WTC11 (cell line): Measurements from ENCODE around the gene MUC4.

Experiments
- AFF4 ChIP-seq: sonication (generic); formaldehyde crosslinking; IDR thresholded peaks from 2 replicates; pipeline ENCODE4 v1.8.1; 2023; ENCODE audit warnings: mild to moderate bottlenecking, missing genetic modification reagents, borderline replicate concordance
- CTCF ChIP-seq: fragments of 200-600 bp; IDR thresholded peaks from 2 replicates; pipeline ENCODE4 v1.8.0; 2022; ENCODE audit warnings: antibody characterized with exemption
- ELF4 ChIP-seq: sonication (generic); formaldehyde crosslinking; IDR thresholded peaks from 2 replicates; pipeline ENCODE4 v1.8.1; 2022; ENCODE audit warnings: low read depth, mild to moderate bottlenecking, moderate library complexity, missing genetic modification reagents
- ESRRA ChIP-seq: sonication (generic); formaldehyde crosslinking; IDR thresholded peaks from 2 replicates; pipeline ENCODE4 v1.8.1; 2022; ENCODE audit warnings: mild to moderate bottlenecking, missing genetic modification reagents, borderline replicate concordance
- FOXK1 ChIP-seq: sonication (generic); formaldehyde crosslinking; IDR thresholded peaks from 2 replicates; pipeline ENCODE4 v1.8.0; 2022; ENCODE audit warnings: mild to moderate bottlenecking, moderate library complexity, missing genetic modification reagents
- MAX ChIP-seq: sonication (generic); formaldehyde crosslinking; IDR thresholded peaks from 2 replicates; pipeline ENCODE4 v1.8.0; 2022; ENCODE audit warnings: mild to moderate bottlenecking, missing genetic modification reagents
- MXD4 ChIP-seq: fragments of 250-450 bp; sonication (Bioruptor Pico); IDR thresholded peaks from 2 replicates; pipeline ENCODE4 v1.8.0; 2021; ENCODE audit warnings: mild to moderate bottlenecking, moderate library complexity, borderline replicate concordance
- NR2C2 ChIP-seq: sonication (generic); formaldehyde crosslinking; IDR thresholded peaks from 2 replicates; pipeline ENCODE4 v1.8.0; 2022; ENCODE audit warnings: mild to moderate bottlenecking, missing genetic modification reagents
- USF1 ChIP-seq: sonication (generic); formaldehyde crosslinking; IDR thresholded peaks from 2 replicates; pipeline ENCODE4 v1.8.0; 2022; ENCODE audit warnings: mild to moderate bottlenecking, missing genetic modification reagents
- ZNF317 ChIP-seq: sonication (generic); formaldehyde crosslinking; IDR thresholded peaks from 2 replicates; pipeline ENCODE4 v1.8.1; 2023; ENCODE audit warnings: low read depth, mild to moderate bottlenecking, moderate library complexity, missing genetic modification reagents, borderline replicate concordance
- ZNF416 ChIP-seq: fragments of 250-450 bp; sonication (Bioruptor Pico); IDR thresholded peaks from 2 replicates; pipeline ENCODE4 v1.9.0; 2021; ENCODE audit warnings: mild to moderate bottlenecking, inconsistent platforms

- TF ChIP-seq CTCF (no peak), ELF4 (CRISPR knock-in tag) (no peak), FOXK1 (CRISPR knock-in tag) (no peak), MXD4 (CRISPR knock-in tag) (no peak), USF1 (CRISPR knock-in tag) (no peak), AFF4 (CRISPR knock-in tag) (no peak), ESRRA (no peak), ZNF317 (CRISPR knock-in tag) (no peak), NR2C2 (CRISPR knock-in tag) (no peak), ZNF416 (CRISPR knock-in tag) (no peak), MAX (CRISPR knock-in tag) (no peak)
Measured at GRCh38 chr3:195735036-195735695, 76.6 kb downstream of the MUC4 start.
